ENCODE results near the gene RGMA.
"Not testable (repeated sequence)": the region's sequence is repeated elsewhere in the genome, so short reads cannot be mapped to it uniquely, and the experiment has no call there.

The RGMA gene

DNA sequence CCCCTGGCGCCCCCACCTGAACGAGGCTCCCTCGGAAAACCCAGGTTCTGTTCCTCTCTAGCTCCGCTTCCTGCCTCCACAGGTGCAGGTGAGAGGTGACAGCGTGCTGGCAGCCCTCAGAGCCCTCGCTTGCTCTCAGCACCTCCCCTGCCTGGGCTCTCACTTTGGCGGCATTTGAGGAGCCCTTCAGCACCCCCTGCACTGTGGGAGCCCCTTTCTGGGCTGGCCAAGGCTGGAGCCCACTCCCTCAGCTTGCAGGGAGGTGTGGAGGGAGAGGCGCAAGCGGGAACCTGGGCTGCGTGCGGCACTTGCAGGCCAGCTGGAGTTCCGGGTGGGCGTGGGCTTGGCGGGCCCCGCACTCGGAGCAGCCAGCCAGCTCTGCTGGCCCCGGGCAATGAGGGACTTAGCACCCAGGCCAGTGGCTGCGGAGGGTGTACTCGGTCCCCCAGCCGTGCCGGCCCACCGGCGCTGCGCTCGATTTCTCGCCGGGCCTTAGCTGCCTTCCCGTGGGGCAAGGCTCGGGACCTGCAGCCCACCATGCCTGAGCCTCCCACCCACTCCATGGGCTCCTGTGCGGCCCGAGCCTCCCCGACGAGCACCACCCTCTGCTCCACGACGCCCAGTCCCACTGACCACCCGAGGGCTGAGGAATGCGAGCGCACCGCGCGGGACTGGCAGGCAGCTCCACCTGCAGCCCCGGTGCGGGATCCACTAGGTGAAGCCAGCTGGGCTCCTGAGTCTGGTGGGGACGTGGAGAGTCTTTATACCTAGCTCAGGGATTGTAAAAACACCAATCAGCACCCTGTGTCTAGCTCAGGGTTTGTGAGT, 57.2 kb downstream of the RGMA start:
- H3K9ac ChIP-seq (ENCODE audit: low read length); H2AFZ ChIP-seq (ENCODE audit: insufficient read depth, low read length, poor library complexity); H3K79me2 ChIP-seq (ENCODE audit: control insufficient read depth, insufficient read depth, low read length, poor library complexity); H3K27me3 ChIP-seq (ENCODE audit: insufficient read depth, low read length); H3K4me3 ChIP-seq (ENCODE audit: low read depth, low read length); H4K8ac ChIP-seq (ENCODE audit: low read depth, low read length); H4K91ac ChIP-seq (ENCODE audit: low read depth, low read length); DNase-seq; H3K27ac ChIP-seq (ENCODE audit: low read depth, low read length); H2BK12ac ChIP-seq (ENCODE audit: low read length); H3K4me2 ChIP-seq (ENCODE audit: low read length); H3K4me1 ChIP-seq (ENCODE audit: control insufficient read depth in 1 of 2, insufficient read depth in 2 of 2, low read length in 2 of 2); H4K12ac ChIP-seq (ENCODE audit: low read depth, low read length); H3K18ac ChIP-seq (ENCODE audit: low read length); H3K9me3 ChIP-seq (ENCODE audit: insufficient read depth, low read depth, low read length); H3K79me1 ChIP-seq (ENCODE audit: low read length); H3K23ac ChIP-seq (ENCODE audit: low read length); H2BK5ac ChIP-seq (ENCODE audit: low read depth, low read length, poor library complexity); H2BK120ac ChIP-seq (ENCODE audit: insufficient read depth, low read length, poor library complexity); H2AK5ac ChIP-seq (ENCODE audit: low read length); H3K14ac ChIP-seq (ENCODE audit: low read length); H3K4ac ChIP-seq (ENCODE audit: low read depth, low read length): not testable (repeated sequence)
- H3K36me3 ChIP-seq (ENCODE audit: control insufficient read depth in 1 of 2, insufficient read depth in 2 of 2, low read length in 2 of 2): peaks cover 11 to 19% of the 10 kb centered on the region in 2 experiments
- no CpG with 5 or more reads among the region's 44 CpGs for WGBS (ENCODE audit: extremely low coverage, insufficient coverage, insufficient read length)

DNA sequence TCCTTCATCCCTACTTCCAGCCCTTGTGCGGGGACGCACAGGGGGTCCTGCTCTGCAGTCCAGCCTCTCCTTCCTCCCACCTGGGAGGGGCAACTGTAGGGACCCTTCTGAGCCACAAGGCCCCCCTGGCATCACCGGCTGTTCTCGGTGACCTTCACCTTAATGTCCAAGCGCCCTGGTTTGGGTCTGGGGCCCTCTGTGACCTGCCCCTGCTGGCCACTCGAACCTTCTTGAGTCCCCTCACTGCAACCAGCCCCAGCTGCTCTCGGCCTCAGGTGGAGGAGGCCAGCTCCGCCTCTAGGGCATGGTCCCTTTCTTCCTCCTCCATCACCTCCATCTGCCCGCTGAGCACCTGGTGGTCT, 57.9 kb downstream of the RGMA start:
- Histone ChIP-seq H3K79me1 (ENCODE audit: low read length) (no peaks in the 10 kb centered on the region), H2AFZ (ENCODE audit: insufficient read depth, low read length, poor library complexity) (no peak overlapping the region), H3K27me3 (ENCODE audit: insufficient read depth, low read length) (no peaks in the 10 kb centered on the region), H2AK5ac (ENCODE audit: low read length) (no peak overlapping the region), H2BK5ac (ENCODE audit: low read depth, low read length, poor library complexity) (no peak overlapping the region), H3K4ac (ENCODE audit: low read depth, low read length) (no peak overlapping the region), H3K4me2 (ENCODE audit: low read length) (no peak overlapping the region), H3K18ac (ENCODE audit: low read length) (no peak overlapping the region), H3K23ac (ENCODE audit: low read length) (no peak overlapping the region), H4K8ac (ENCODE audit: low read depth, low read length) (no peak overlapping the region), H4K12ac (ENCODE audit: low read depth, low read length) (no peak overlapping the region), H3K4me3 (ENCODE audit: low read depth, low read length) (no peak overlapping the region), H3K27ac (ENCODE audit: low read depth, low read length) (no peak overlapping the region), H3K36me3 (ENCODE audit: control insufficient read depth in 1 of 2, insufficient read depth in 2 of 2, low read length in 2 of 2) (peaks cover 17 to 26% of the 10 kb centered on the region in 2 experiments), H3K4me1 (ENCODE audit: control insufficient read depth in 1 of 2, insufficient read depth in 2 of 2, low read length in 2 of 2) (no peaks in the 10 kb centered on the region), H3K79me2 (ENCODE audit: control insufficient read depth, insufficient read depth, low read length, poor library complexity) (no peaks in the 10 kb centered on the region), H2BK12ac (ENCODE audit: low read length) (no peak overlapping the region), H3K14ac (ENCODE audit: low read length) (no peak overlapping the region), H2BK120ac (ENCODE audit: insufficient read depth, low read length, poor library complexity) (no peak overlapping the region), H3K9me3 (ENCODE audit: insufficient read depth, low read depth, low read length) (peaks cover 3% of the 10 kb centered on the region), H4K91ac (ENCODE audit: low read depth, low read length) (no peak overlapping the region), H3K9ac (ENCODE audit: low read length) (no peak overlapping the region)
- DNase-seq: no peak
- WGBS (ENCODE audit: extremely low coverage, insufficient coverage, insufficient read length): no CpG with 5 or more reads among the region's 9 CpGs

GRCh38 chr15:93030430-93031102, 58.4 kb downstream of the RGMA start:
- WGBS (ENCODE audit: extremely low coverage, insufficient coverage, insufficient read length): no CpG with 5 or more reads among the region's 20 CpGs
- Histone ChIP-seq H3K4ac (ENCODE audit: low read depth, low read length) (no peak overlapping the region), H2AK5ac (ENCODE audit: low read length) (no peak overlapping the region), H2AFZ (ENCODE audit: insufficient read depth, low read length, poor library complexity) (no peak overlapping the region), H3K23ac (ENCODE audit: low read length) (no peak overlapping the region), H4K12ac (ENCODE audit: low read depth, low read length) (no peak overlapping the region), H3K27ac (ENCODE audit: low read depth, low read length) (no peak overlapping the region), H4K8ac (ENCODE audit: low read depth, low read length) (no peak overlapping the region), H2BK5ac (ENCODE audit: low read depth, low read length, poor library complexity) (no peak overlapping the region), H2BK12ac (ENCODE audit: low read length) (no peak overlapping the region), H3K79me2 (ENCODE audit: control insufficient read depth, insufficient read depth, low read length, poor library complexity) (no peaks in the 10 kb centered on the region), H3K79me1 (ENCODE audit: low read length) (no peaks in the 10 kb centered on the region), H3K4me3 (ENCODE audit: low read depth, low read length) (no peak overlapping the region), H3K36me3 (ENCODE audit: control insufficient read depth in 1 of 2, insufficient read depth in 2 of 2, low read length in 2 of 2) (peaks cover 19 to 29% of the 10 kb centered on the region in 2 experiments), H2BK120ac (ENCODE audit: insufficient read depth, low read length, poor library complexity) (no peak overlapping the region), H3K9me3 (ENCODE audit: insufficient read depth, low read depth, low read length) (peaks cover under 1% of the 10 kb centered on the region), H3K14ac (ENCODE audit: low read length) (no peak overlapping the region), H3K4me1 (ENCODE audit: control insufficient read depth in 1 of 2, insufficient read depth in 2 of 2, low read length in 2 of 2) (no peaks in the 10 kb centered on the region), H3K18ac (ENCODE audit: low read length) (no peak overlapping the region), H3K9ac (ENCODE audit: low read length) (no peak overlapping the region), H3K4me2 (ENCODE audit: low read length) (no peak overlapping the region), H3K27me3 (ENCODE audit: insufficient read depth, low read length) (no peaks in the 10 kb centered on the region), H4K91ac (ENCODE audit: low read depth, low read length) (no peak overlapping the region)
- DNase-seq: peak; percentile 59 to 82

DNA sequence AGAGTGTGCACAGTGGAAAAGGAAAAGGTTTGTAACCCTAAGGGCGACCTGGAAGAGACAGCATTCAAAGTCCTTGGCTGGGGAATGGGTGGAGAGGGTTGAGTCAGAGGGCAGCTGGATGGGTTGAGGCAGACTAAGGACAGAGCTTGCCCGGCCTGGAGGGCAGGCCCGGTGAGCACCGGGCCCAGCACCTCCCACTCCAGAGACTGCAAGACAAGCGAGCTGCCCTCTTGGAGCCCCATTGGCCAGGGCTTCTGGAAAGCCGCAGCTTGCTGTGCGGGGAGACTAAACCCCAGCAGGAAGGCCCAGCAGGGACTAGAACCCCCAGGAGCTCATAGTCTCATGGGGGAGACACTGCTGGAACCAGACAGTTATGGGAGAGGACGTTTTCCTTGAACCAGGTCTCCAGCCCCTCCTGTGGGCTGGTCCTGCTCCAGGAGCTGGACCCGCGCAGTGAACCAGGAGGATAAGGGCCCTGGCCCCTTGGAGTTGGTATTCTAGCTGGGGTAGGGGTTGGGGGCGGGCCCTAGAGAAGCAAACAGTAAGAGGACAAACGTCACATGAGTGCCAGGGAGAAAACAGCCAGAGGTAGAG, 59.1 kb downstream of the RGMA start:
- H4K91ac ChIP-seq (ENCODE audit: low read depth, low read length): no peak overlapping the region
- no peak overlapping the region for H3K4me3 ChIP-seq (ENCODE audit: low read depth, low read length)
- no peaks in the 10 kb centered on the region for H3K9me3 ChIP-seq (ENCODE audit: insufficient read depth, low read depth, low read length)
- no peak overlapping the region for H4K12ac ChIP-seq (ENCODE audit: low read depth, low read length)
- no peak overlapping the region for H3K27ac ChIP-seq (ENCODE audit: low read depth, low read length)
- no peak overlapping the region for H3K18ac ChIP-seq (ENCODE audit: low read length)
- no peak overlapping the region for H2AK5ac ChIP-seq (ENCODE audit: low read length)
- H3K14ac ChIP-seq (ENCODE audit: low read length): no peak overlapping the region
- peaks cover 25 to 35% of the 10 kb centered on the region in 2 experiments for H3K36me3 ChIP-seq (ENCODE audit: control insufficient read depth in 1 of 2, insufficient read depth in 2 of 2, low read length in 2 of 2)
- H3K27me3 ChIP-seq (ENCODE audit: insufficient read depth, low read length): no peaks in the 10 kb centered on the region
- H3K4me1 ChIP-seq (ENCODE audit: control insufficient read depth in 1 of 2, insufficient read depth in 2 of 2, low read length in 2 of 2): no peaks in the 10 kb centered on the region
- H3K4ac ChIP-seq (ENCODE audit: low read depth, low read length): no peak overlapping the region
- H2AFZ ChIP-seq (ENCODE audit: insufficient read depth, low read length, poor library complexity): no peak overlapping the region
- no peak overlapping the region for H3K9ac ChIP-seq (ENCODE audit: low read length)
- no peak overlapping the region for H2BK12ac ChIP-seq (ENCODE audit: low read length)
- no peak overlapping the region for H2BK5ac ChIP-seq (ENCODE audit: low read depth, low read length, poor library complexity)
- H3K23ac ChIP-seq (ENCODE audit: low read length): no peak overlapping the region
- H3K79me1 ChIP-seq (ENCODE audit: low read length): no peaks in the 10 kb centered on the region
- H3K4me2 ChIP-seq (ENCODE audit: low read length): no peak overlapping the region
- WGBS (ENCODE audit: extremely low coverage, insufficient coverage, insufficient read length): no CpG with 5 or more reads among the region's 12 CpGs
- H2BK120ac ChIP-seq (ENCODE audit: insufficient read depth, low read length, poor library complexity): no peak overlapping the region
- no peaks in the 10 kb centered on the region for H3K79me2 ChIP-seq (ENCODE audit: control insufficient read depth, insufficient read depth, low read length, poor library complexity)
- H4K8ac ChIP-seq (ENCODE audit: low read depth, low read length): no peak overlapping the region
- peak; percentile 40 to 52 for DNase-seq
